ENCODE data around the gene PDSS2. TPM values are rescaled to one million over a fixed set of nuclear protein-coding genes. Genes with fewer than 3 reads are reported as not detected.

PDSS2 gene
- total RNA-seq, 1 donor from 2014 or later, result 6.5 TPM

GRCh38 chr6:107495971-107496370 lies 36.6 kb upstream of the PDSS2 start:
- no peaks in the 10 kb centered on the region for H3K36me3 Mint-ChIP-seq (ENCODE audit: unreplicated experiment)
- H3K4me1 Mint-ChIP-seq (ENCODE audit: low read depth, unreplicated experiment), result peaks cover 17% of the 10 kb centered on the region
- no peak overlapping the region for H3K4me3 Mint-ChIP-seq (ENCODE audit: unreplicated experiment)
- H3K27me3 Mint-ChIP-seq (ENCODE audit: unreplicated experiment), result peaks cover 2% of the 10 kb centered on the region
- no peak for DNase-seq
- H3K9me3 Mint-ChIP-seq (ENCODE audit: unreplicated experiment), result peaks cover 4% of the 10 kb centered on the region
- H3K27ac Mint-ChIP-seq (ENCODE audit: unreplicated experiment), result no peak overlapping the region
- no peak for TF ChIP-seq CTCF (IDR thresholded peaks at IDR 0.05; ENCODE audit: partially characterized antibody, unreplicated experiment)

GRCh38 chr6:107495196-107495643 lies 35.9 kb upstream of the PDSS2 start:
- Mint-ChIP-seq H3K4me3 (ENCODE audit: unreplicated experiment) (no peak overlapping the region), H3K9me3 (ENCODE audit: unreplicated experiment) (peaks cover 7% of the 10 kb centered on the region), H3K27me3 (ENCODE audit: unreplicated experiment) (peaks cover 2% of the 10 kb centered on the region), H3K4me1 (ENCODE audit: low read depth, unreplicated experiment) (peaks cover 17% of the 10 kb centered on the region), H3K27ac (ENCODE audit: unreplicated experiment) (no peak overlapping the region), H3K36me3 (ENCODE audit: unreplicated experiment) (no peaks in the 10 kb centered on the region)
- no peak for DNase-seq
- no peak for TF ChIP-seq CTCF (IDR thresholded peaks at IDR 0.05; ENCODE audit: partially characterized antibody, unreplicated experiment)

- DNase-seq, result no peak
- Mint-ChIP-seq H3K4me1 (ENCODE audit: low read depth, unreplicated experiment) (peaks cover 18% of the 10 kb centered on the region), H3K4me3 (ENCODE audit: unreplicated experiment) (no peak overlapping the region), H3K27me3 (ENCODE audit: unreplicated experiment) (peaks cover 9% of the 10 kb centered on the region), H3K27ac (ENCODE audit: unreplicated experiment) (no peak overlapping the region), H3K36me3 (ENCODE audit: unreplicated experiment) (no peaks in the 10 kb centered on the region), H3K9me3 (ENCODE audit: unreplicated experiment) (peaks cover 11% of the 10 kb centered on the region)
- no peak for TF ChIP-seq CTCF (IDR thresholded peaks at IDR 0.05; ENCODE audit: partially characterized antibody, unreplicated experiment)
These were observed 34.0 kb upstream of the PDSS2 start for GRCh38 chr6:107493158-107494057.

GRCh38 chr6:107491760-107492660 lies 32.6 kb upstream of the PDSS2 start:
- DNase-seq, result no peak
- TF ChIP-seq CTCF (IDR thresholded peaks at IDR 0.05; ENCODE audit: partially characterized antibody, unreplicated experiment), result no peak
- peaks cover 15% of the 10 kb centered on the region for H3K27me3 Mint-ChIP-seq (ENCODE audit: unreplicated experiment)
- peaks cover 23% of the 10 kb centered on the region for H3K4me1 Mint-ChIP-seq (ENCODE audit: low read depth, unreplicated experiment)
- peak overlapping the region; percentile 76 for H3K27ac Mint-ChIP-seq (ENCODE audit: unreplicated experiment)
- H3K4me3 Mint-ChIP-seq (ENCODE audit: unreplicated experiment), result no peak overlapping the region
- H3K9me3 Mint-ChIP-seq (ENCODE audit: unreplicated experiment), result peaks cover 11% of the 10 kb centered on the region
- no peaks in the 10 kb centered on the region for H3K36me3 Mint-ChIP-seq (ENCODE audit: unreplicated experiment)

Measured in glutamatergic neuron (in vitro differentiated cells).